NCI-H226 (cell line): ENCODE results near the gene RAMP2.
A peak's percentile ranks its signal among the peaks of the same experiment; 100 is the strongest.
"Not testable (repeated sequence)": the region's sequence is repeated elsewhere in the genome, so short reads cannot be mapped to it uniquely, and the experiment has no call there.

Experiments used
- DNase-seq: peaks from one replicate; pipeline ENCODE4 v3.0.0-alpha.2; 2015

RAMP2 gene

GRCh38 chr17:42769964-42770363 is 8.9 kb downstream of the RAMP2 start:
- DNase-seq: not testable (repeated sequence)

GRCh38 chr17:42772945-42773289 is 11.9 kb downstream of the RAMP2 start:
- DNase-seq: no peak

GRCh38 chr17:42773290-42774035 is 12.4 kb downstream of the RAMP2 start, which contains the start of gene VPS25:
Gene VPS25, plus strand, starts transcription at chr17:42773449. Its CDS starts 27 bp downstream, at chr17:42773476.
- DNase-seq: peak; percentile 80

- peak; percentile 77 for DNase-seq
Observed at GRCh38 chr17:42774066-42774745, 13.2 kb downstream of the RAMP2 start.

GRCh38 chr17:42775534-42776098 is 14.6 kb downstream of the RAMP2 start:
- peak; percentile 63 for DNase-seq

- no peak for DNase-seq
Observed at GRCh38 chr17:42778570-42778969, 17.5 kb downstream of the RAMP2 start.

GRCh38 chr17:42779304-42779935 is 18.4 kb downstream of the RAMP2 start:
- DNase-seq: peak; percentile 52

- DNase-seq: peak; percentile 91
Observed at GRCh38 chr17:42779936-42780850, 19.2 kb downstream of the RAMP2 start, which contains the start of gene WNK4. Gene WNK4, plus strand, starts transcription at chr17:42780610. Its CDS starts 89 bp downstream, at chr17:42780699.

GRCh38 chr17:42780851-42781638 is 20.0 kb downstream of the RAMP2 start:
- DNase-seq: no peak

GRCh38 chr17:42781639-42782165 is 20.7 kb downstream of the RAMP2 start:
- DNase-seq: no peak

DNA sequence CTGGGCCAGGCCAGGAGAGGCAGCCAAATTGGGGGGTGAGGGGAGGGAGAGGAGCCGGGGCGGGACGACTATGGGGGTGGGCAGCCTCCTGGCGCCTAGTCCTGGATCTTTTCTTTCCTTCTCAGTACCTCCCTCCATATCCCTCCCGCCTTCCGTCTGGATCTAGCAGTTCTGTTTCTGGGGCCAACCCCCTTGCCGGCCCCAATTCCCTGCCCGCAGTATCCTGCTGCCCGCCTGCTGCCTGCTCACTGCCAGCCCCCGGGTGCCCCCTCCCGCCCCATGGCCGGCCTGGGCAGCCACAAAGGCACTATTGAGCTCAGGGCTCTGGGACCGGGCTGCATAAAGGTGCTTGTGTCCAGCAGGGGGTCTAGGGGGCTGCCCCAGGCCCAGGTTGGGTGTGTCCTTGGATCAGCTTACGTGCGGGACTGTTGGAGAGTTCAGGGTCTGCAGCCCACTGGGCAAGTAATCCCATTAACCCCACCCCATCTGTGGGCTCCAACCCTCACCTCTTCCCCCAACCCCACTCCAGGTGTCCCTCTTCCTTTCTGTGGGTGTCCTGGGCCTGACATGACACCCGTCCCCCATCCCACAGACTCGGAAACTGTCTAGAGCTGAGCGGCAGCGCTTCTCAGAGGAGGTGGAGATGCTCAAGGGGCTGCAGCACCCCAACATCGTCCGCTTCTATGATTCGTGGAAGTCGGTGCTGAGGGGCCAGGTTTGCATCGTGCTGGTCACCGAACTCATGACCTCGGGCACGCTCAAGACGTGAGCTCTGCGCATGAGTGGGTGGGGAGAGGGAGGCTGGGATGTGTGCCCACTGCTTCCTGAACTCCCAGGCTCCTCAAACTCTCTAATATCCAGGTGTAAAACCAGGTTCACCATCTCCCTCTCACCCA is 21.4 kb downstream of the RAMP2 start:
- peak; percentile 57 for DNase-seq

DNA sequence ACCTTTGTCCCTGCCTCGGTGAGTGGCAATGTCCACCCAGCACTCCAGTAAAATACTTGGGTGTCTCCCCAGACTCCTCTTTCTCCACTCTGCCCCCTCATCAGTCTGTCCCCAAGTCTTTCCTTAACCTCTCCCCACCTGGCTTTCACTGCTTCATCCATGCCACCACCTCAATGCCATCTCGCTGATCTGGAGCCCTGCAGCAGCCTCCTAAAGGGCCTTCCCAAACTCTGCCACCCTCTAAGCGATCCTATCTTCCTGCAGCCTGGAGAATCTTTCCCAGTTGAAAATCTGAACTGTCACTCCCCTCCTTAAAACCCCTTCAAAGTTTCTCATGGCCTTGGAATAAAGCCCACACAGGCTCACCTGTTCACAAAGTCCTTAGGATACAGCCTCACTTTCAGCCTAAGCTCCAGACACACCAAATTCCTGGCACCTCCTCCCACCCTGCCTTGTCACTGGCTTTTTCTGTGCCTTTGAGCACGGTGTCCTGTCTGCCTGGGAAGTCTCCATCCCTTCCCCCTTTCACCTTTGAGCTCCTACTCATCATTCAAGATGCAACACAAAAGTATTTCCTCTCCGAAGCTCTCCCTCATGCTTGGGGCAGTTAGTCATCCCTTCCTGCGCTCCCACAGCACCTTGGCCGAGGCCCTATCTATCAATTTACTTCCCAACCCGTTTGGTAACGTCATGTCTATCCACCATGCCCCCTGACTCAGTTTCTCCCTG is 22.2 kb downstream of the RAMP2 start:
- peak; percentile 94 for DNase-seq

GRCh38 chr17:42783791-42784138 is 22.7 kb downstream of the RAMP2 start:
- DNase-seq: no peak

DNA sequence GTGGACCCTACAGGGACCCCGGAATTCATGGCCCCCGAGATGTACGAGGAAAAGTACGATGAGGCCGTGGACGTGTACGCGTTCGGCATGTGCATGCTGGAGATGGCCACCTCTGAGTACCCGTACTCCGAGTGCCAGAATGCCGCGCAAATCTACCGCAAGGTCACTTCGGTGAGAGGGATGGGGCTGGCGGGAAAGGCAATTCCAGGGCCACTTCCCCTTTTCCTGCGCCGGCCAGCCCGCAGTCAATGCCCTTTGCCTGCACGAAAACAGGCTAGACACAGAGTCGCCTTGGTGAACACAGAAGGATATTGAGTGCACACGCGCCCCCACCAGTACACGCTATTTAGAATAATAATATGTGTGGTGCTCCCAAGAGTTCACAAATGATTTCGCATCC is 23.4 kb downstream of the RAMP2 start:
- DNase-seq: no peak

GRCh38 chr17:42784811-42785592 is 24.0 kb downstream of the RAMP2 start:
- no peak for DNase-seq

DNA sequence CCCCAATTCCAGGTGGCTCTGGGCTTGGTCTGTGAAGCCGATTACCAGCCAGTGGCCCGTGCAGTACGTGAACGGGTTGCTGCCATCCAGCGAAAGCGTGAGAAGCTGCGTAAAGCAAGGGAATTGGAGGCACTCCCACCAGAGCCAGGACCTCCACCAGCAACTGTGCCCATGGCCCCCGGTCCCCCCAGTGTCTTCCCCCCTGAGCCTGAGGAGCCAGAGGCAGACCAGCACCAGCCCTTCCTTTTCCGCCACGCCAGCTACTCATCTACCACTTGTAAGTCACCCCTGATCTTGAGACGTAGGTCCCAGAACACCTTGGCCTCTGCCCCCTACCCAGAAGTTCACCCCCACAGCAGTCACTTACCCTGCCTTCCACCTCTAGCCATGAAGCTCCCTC is 26.2 kb downstream of the RAMP2 start:
- no peak for DNase-seq

DNA sequence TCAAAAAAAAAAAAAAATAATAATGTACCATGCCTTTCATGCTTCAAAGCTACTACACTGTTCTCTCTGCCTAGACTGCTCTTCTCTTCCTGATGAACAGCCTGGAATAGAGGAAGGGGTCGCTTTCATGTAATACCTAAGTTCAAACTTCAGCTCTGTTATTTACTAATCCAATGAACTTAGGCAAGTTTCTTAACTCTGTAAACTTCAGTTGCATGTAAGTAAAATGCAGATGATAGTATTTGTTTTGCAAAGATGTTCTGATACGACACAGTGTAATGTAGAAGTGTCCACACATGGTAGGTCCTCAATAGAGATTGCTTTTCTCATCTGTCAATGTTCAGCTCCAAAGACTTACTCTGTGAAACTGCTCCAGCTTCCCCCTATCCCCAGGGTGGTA is 30.9 kb downstream of the RAMP2 start:
- no peak for DNase-seq

- DNase-seq: no peak
Observed at GRCh38 chr17:42792545-42792944, 31.5 kb downstream of the RAMP2 start.

DNA sequence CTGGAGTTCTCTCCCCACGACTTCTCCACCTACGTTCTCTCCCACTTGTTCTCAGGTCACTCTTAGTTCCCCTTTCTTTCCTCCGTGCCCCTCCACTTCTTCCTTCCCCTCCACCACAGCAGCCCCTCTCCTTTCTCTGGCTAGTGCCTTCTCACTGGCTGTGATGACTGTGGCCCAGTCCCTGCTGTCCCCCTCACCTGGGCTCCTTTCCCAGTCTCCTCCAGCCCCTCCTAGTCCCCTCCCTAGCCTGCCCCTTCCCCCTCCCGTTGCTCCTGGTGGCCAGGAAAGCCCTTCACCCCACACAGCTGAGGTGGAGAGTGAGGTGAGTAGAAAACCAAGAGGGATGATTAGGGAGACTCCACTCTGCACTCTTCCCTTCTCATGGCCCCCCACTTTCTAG is 34.0 kb downstream of the RAMP2 start:
- no peak for DNase-seq
